OCI-LY3 (cell line): ENCODE measurements around the gene VPS36.
"Not testable (repeated sequence)": the region's sequence is repeated elsewhere in the genome, so short reads cannot be mapped to it uniquely, and the experiment has no call there.

Experiments
- H2AFZ ChIP-seq: fragments of 200-600, 300-600 bp; shearing (Covaris generic); 2 replicates; pipeline ENCODE4 v1.6.0; 2014; ENCODE audit warnings: antibody characterized with exemption, low read depth, low read length
- H3K27ac ChIP-seq: fragments of 200-600, 300-600 bp; sonication (generic); 2 replicates; pipeline ENCODE4 v1.5.1; 2014; ENCODE audit warnings: mild to moderate bottlenecking, low read length, moderate library complexity, mixed read lengths
- H3K27me3 ChIP-seq: fragments of 200-600, 300-600 bp; sonication (generic); 2 replicates; pipeline ENCODE4 v1.6.1; 2014; ENCODE audit warnings: low read depth, low read length, mixed read lengths
- H3K36me3 ChIP-seq: fragments of 200-600, 300-600 bp; sonication (generic); replicated peaks from 2 replicates; pipeline ENCODE3; 2014; ENCODE audit warnings: low read depth, low read length, mixed read lengths
- H3K4me1 ChIP-seq: fragments of 300-600, 200-600 bp; sonication (generic); 2 replicates; pipeline ENCODE4 v1.6.1; 2014; ENCODE audit warnings: low read length, mixed read lengths
- H3K4me2 ChIP-seq: fragments of 200-600, 300-600 bp; sonication (generic); 2 replicates; pipeline ENCODE4 v1.6.1; 2014; ENCODE audit warnings: low read length, mixed read lengths
- H3K4me3 ChIP-seq: fragments of 300-600, 200-600 bp; sonication (generic); 2 replicates; pipeline ENCODE4 v1.5.1; 2014; ENCODE audit warnings: antibody characterized with exemption, mild to moderate bottlenecking, low read length, moderate library complexity
- H3K79me2 ChIP-seq: fragments of 300-600, 200-600 bp; shearing (Covaris generic); 2 replicates; pipeline ENCODE4 v1.6.1; 2014; ENCODE audit warnings: mild to moderate bottlenecking, low read length, mixed read lengths
- H3K9ac ChIP-seq: fragments of 300-600, 200-600 bp; shearing (Covaris generic); 2 replicates; pipeline ENCODE4 v1.6.0; 2014; ENCODE audit warnings: mild to moderate bottlenecking, low read length, moderate library complexity
- H3K9me3 ChIP-seq: fragments of 200-600, 300-600 bp; shearing (Covaris generic); 2 replicates; pipeline ENCODE4 v1.6.1; 2014; ENCODE audit warnings: low read length, mixed read lengths; ENCODE audit not compliant: insufficient read depth
- H4K20me1 ChIP-seq: fragments of 200-600, 300-600 bp; sonication (generic); 2 replicates; pipeline ENCODE4 v1.6.1; 2016; ENCODE audit warnings: low read length, mixed read lengths; ENCODE audit not compliant: insufficient read depth
- CTCF ChIP-seq: fragments of 200-600, 300-600 bp; sonication (generic); IDR thresholded peaks from 2 replicates; pipeline ENCODE4 v1.5.1; 2014; ENCODE audit warnings: antibody characterized with exemption, low read length, low read depth
- EZH2phosphoT487 ChIP-seq: fragments of 200-600 bp; shearing (Covaris generic); IDR thresholded peaks from 2 replicates; pipeline ENCODE4 v1.6.1; 2018; ENCODE audit warnings: antibody characterized with exemption, mixed run types, low read depth

Gene VPS36

DNA sequence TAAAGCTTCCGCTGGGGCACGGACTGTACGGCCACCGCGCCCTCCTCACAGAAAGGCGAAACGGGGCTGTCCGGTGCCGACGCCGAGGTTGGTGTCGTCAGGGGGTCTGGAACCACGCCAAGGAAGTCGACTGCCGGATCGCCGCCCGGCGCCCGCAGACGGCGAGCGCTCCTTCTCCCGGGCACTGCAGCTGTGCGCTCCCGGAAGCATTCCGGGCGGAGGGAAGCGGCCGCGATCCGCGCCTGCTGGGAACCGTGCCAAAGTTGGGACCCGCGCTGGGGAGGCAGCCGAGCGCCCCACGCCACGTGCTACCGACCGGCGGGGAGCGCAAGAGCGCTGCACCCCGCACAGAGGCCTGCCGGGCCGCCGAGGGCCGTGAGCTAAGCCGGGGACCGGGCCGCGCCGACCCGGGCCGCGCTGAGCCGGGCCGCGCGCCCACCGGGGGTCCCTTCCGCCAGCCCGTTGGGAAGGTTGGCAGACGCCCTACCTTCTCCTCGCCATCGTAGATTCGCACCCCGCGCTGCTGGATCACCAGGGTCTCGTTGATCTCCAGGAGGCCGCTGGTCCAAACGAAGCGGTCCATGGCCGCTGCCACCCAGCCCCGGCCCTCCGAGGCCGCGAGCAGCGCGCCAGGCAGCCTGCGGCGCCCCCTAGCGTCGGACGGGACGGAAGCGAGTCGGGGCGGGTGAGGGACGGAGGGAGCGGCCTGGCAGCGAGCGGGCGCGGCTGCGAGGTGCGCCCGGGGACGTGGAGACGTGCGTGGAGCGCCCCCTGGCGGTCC lies at the start of gene VPS36:
TSS of gene VPS36 (minus strand) at position 623 of the 781 bp plus-strand sequence. CDS start at position 583, 40 bp downstream.
- TF ChIP-seq EZH2phosphoT487 (no peak), CTCF (peak; percentile 96)
- Histone ChIP-seq H3K9me3 (no peaks in the 10 kb centered on the region), H3K4me1 (peaks cover 36% of the 10 kb centered on the region), H3K36me3 (peaks cover 14% of the 10 kb centered on the region), H3K27me3 (no peaks in the 10 kb centered on the region), H3K27ac (peak within 1 kb of the TSS; percentile 63), H4K20me1 (peaks cover 18% of the 10 kb centered on the region), H2AFZ (peak within 1 kb of the TSS; percentile 58), H3K4me2 (peak within 1 kb of the TSS; percentile 87), H3K4me3 (peak within 1 kb of the TSS; percentile 92), H3K79me2 (peaks cover 44% of the 10 kb centered on the region), H3K9ac (peak within 1 kb of the TSS; percentile 88)

- H3K9ac ChIP-seq, H3K9me3 ChIP-seq, H3K79me2 ChIP-seq, H3K4me3 ChIP-seq, H3K36me3 ChIP-seq, H2AFZ ChIP-seq, H3K4me2 ChIP-seq, H3K4me1 ChIP-seq, H3K27ac ChIP-seq, H4K20me1 ChIP-seq, H3K27me3 ChIP-seq: not testable (repeated sequence)
Observed at GRCh38 chr13:52497979-52498378, 47.5 kb upstream of the VPS36 start.

DNA sequence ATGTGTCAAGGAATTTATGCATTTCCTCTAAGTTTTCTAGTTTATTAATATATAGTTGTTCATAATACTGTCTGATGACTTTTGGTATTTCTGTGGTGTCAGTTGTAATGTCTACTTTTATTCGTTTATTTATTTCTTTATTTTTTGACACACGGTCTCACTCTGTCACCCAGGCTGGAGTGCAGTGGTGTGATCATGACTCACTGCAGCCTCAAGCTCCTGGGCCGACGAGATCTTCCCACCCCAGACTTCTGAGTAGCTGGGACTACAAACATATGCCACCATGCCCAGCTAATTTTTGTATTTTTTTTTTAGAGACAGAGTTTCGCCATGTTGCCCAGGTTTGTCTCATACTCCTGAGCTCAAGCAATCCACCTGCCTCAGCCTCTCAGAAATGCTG lies 43.8 kb upstream of the VPS36 start:
- not testable (repeated sequence) for H3K4me1 ChIP-seq, H3K27ac ChIP-seq

GRCh38 chr13:52491015-52491414 lies 40.6 kb upstream of the VPS36 start:
- H3K79me2 ChIP-seq, H3K27ac ChIP-seq, H3K4me3 ChIP-seq, H3K9ac ChIP-seq, H4K20me1 ChIP-seq, H3K4me1 ChIP-seq, H3K9me3 ChIP-seq, H3K27me3 ChIP-seq, H2AFZ ChIP-seq, H3K4me2 ChIP-seq, H3K36me3 ChIP-seq: not testable (repeated sequence)

More for the DNA sequence above, 43.8 kb upstream of the VPS36 start:
- not testable (repeated sequence) for H3K4me2 ChIP-seq, H3K79me2 ChIP-seq, H3K9ac ChIP-seq, H3K27me3 ChIP-seq, H3K4me3 ChIP-seq, H3K36me3 ChIP-seq, H4K20me1 ChIP-seq, H2AFZ ChIP-seq, H3K9me3 ChIP-seq

GRCh38 chr13:52488763-52489162 lies 38.3 kb upstream of the VPS36 start:
- H3K79me2 ChIP-seq, H3K9ac ChIP-seq, H3K4me2 ChIP-seq, H3K27ac ChIP-seq, H3K27me3 ChIP-seq, H3K4me3 ChIP-seq, H3K4me1 ChIP-seq, H2AFZ ChIP-seq, H3K36me3 ChIP-seq, H4K20me1 ChIP-seq, H3K9me3 ChIP-seq: not testable (repeated sequence)

DNA sequence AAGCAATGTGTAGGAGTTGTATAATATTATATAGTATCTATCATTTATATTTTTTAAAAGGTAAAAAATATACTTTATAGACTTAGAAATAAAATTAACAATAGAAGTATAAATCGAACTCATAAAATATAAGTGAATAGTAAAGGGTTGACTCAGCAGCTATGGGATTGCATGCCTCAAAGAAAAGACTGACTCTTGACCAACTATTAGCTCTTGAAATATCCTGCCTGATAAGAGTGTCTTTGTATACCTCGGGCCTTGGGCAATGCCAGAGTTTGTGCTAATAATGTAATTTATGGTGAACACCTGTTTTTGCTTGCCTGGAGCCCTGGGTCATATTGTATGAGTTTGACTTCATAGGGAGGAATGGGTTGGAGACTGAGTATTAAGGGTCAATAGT lies 36.6 kb upstream of the VPS36 start:
- not testable (repeated sequence) for H3K4me1 ChIP-seq, H3K9me3 ChIP-seq, H3K36me3 ChIP-seq, H3K79me2 ChIP-seq, H3K9ac ChIP-seq, H3K4me2 ChIP-seq, H3K27me3 ChIP-seq, H3K4me3 ChIP-seq, H2AFZ ChIP-seq, H4K20me1 ChIP-seq, H3K27ac ChIP-seq

DNA sequence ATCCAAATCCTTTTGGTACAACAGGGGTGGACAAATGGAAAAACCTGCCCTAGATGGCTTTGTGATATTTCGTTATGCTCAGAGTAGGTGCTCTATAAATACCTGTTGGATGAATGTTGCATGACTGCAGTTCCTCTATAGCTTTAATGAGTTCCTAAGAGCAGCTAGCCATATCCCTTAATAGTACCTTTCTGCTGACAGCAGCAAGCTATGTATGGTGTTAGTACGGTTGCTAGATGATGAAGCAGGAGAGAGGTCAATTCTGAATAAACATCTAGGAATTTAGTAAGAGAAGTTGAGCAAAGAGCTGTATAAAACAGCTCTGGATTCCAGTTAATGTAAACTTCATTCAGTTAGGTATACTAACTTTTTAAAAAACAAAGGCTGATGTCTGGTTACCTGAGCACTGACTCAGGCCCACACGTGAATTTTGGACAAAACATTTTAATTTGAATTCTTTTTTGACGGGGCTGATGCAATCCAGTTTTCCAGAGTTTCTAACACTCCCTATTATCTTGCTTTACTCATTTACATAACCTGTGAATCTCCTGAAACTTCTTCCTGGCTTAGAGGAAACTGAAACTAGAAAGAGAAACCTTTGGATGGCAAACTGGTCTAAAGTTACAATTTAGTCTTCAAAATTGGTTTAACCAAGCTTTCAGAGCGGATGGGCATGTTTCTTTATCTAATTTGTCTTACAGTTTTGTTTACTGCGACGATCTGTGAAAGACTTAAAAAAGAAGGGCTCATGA lies 30.4 kb upstream of the VPS36 start:
- not testable (repeated sequence) for H3K4me3 ChIP-seq, H3K27me3 ChIP-seq, H4K20me1 ChIP-seq, H2AFZ ChIP-seq, H3K27ac ChIP-seq, H3K36me3 ChIP-seq, H3K4me1 ChIP-seq, H3K4me2 ChIP-seq, H3K79me2 ChIP-seq, H3K9ac ChIP-seq, H3K9me3 ChIP-seq

- H3K9me3 ChIP-seq, H2AFZ ChIP-seq, H3K27ac ChIP-seq, H3K4me1 ChIP-seq, H3K4me2 ChIP-seq, H3K9ac ChIP-seq, H3K4me3 ChIP-seq, H4K20me1 ChIP-seq, H3K27me3 ChIP-seq: not testable (repeated sequence)
- Histone ChIP-seq H3K36me3 (peaks cover 59% of the 10 kb centered on the region), H3K79me2 (peaks cover 39% of the 10 kb centered on the region)
Observed at GRCh38 chr13:52468487-52468886, 18.1 kb upstream of the VPS36 start.
